NT2/D1 (cell line): ENCODE data around the gene ULK4.
"Not testable (repeated sequence)": the region's sequence is repeated elsewhere in the genome, so short reads cannot be mapped to it uniquely, and the experiment has no call there.

Experiments used
- DNase-seq: peaks from one replicate; pipeline ENCODE4 v3.0.0-alpha.2; 2011; ENCODE audit warnings: low read depth, low spot score
- H3K27me3 ChIP-seq: 2 replicates; pipeline ENCODE4 v1.6.0; 2011; ENCODE audit warnings: mild to moderate bottlenecking; ENCODE audit not compliant: insufficient read length, insufficient read depth
- H3K36me3 ChIP-seq: 2 replicates; pipeline ENCODE4 v1.6.1; 2011; ENCODE audit warnings: mild to moderate bottlenecking, low read length, mixed read lengths; ENCODE audit not compliant: insufficient read depth, insufficient read length
- H3K4me1 ChIP-seq: 2 replicates; pipeline ENCODE4 v1.5.1; 2011; ENCODE audit not compliant: insufficient read depth, insufficient read length
- H3K4me3 ChIP-seq: 2 replicates; pipeline ENCODE4 v1.5.1; 2011; ENCODE audit warnings: low read depth; ENCODE audit not compliant: insufficient read length
- H3K9ac ChIP-seq: 2 replicates; pipeline ENCODE4 v1.6.0; 2011; ENCODE audit warnings: low read depth; ENCODE audit not compliant: insufficient read length
- H3K9me3 ChIP-seq: 2 replicates; pipeline ENCODE4 v1.5.1; 2011; ENCODE audit warnings: mild to moderate bottlenecking, low read length; ENCODE audit not compliant: insufficient read depth
- SUZ12 ChIP-seq: IDR thresholded peaks from 2 replicates; pipeline ENCODE4 v1.6.1; 2011; ENCODE audit not compliant: insufficient read length, insufficient read depth; ENCODE audit errors: extremely low read depth
- YY1 ChIP-seq: IDR thresholded peaks from 2 replicates; pipeline ENCODE4 v1.6.1; 2011; ENCODE audit not compliant: insufficient read length, insufficient read depth
- ZNF274 ChIP-seq: IDR thresholded peaks from 2 replicates; pipeline ENCODE4 v1.6.1; 2011; ENCODE audit warnings: mild to moderate bottlenecking, low read depth, low read length

Gene ULK4

DNA sequence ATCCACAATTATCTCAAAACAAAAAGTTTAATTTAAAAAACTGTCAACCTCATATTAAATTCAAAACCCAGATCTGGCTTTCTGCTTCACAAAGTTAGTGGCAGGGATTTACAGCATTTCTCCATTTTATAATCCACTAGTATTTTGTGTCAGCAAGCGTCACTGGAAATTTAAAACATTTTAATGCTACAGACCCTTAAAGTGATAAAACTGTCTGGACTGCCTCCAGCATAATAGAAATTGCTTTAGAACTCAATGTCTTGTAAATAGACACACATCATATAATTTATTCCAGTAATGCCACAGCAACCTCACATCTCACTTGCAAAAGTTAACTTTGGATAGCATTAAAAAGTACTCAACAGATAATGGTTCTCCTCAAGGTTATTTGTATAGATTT, 116.1 kb downstream of the ULK4 start:
- Histone ChIP-seq H3K36me3 (no peaks in the 10 kb centered on the region), H3K9ac (no peak overlapping the region), H3K4me3 (no peak overlapping the region), H3K27me3 (no peaks in the 10 kb centered on the region), H3K9me3 (peaks cover 16% of the 10 kb centered on the region; the same call in 1 of the 2 replicates), H3K4me1 (no peaks in the 10 kb centered on the region)
- TF ChIP-seq SUZ12 (no peak), ZNF274 (no peak), YY1 (no peak)
- DNase-seq = no peak

DNA sequence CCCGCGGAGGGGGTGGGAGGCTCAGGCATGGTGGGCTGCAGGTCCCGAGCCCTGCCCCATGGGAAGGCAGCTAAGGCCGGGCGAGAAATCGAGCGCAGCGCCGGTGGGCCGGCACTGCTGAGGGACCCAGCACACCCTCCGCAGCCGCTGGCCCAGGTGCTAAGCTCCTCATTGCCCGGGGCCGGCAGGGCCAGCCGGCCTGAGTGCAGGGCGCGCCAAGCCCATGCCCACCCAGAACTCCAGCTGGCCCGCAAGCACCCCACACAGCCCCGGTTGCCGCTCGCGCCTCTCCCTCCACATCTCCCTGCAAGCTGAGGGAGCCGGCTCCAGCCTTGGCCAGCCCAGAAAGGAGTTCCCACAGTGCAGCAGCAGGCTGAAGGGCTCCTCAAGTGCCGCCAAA, 117.6 kb downstream of the ULK4 start:
- H3K27me3 ChIP-seq, H3K4me1 ChIP-seq, H3K4me3 ChIP-seq, H3K36me3 ChIP-seq, H3K9ac ChIP-seq, DNase-seq: not testable (repeated sequence)
- peaks cover 29% of the 10 kb centered on the region; the same call in 1 of the 2 replicates for H3K9me3 ChIP-seq

DNA sequence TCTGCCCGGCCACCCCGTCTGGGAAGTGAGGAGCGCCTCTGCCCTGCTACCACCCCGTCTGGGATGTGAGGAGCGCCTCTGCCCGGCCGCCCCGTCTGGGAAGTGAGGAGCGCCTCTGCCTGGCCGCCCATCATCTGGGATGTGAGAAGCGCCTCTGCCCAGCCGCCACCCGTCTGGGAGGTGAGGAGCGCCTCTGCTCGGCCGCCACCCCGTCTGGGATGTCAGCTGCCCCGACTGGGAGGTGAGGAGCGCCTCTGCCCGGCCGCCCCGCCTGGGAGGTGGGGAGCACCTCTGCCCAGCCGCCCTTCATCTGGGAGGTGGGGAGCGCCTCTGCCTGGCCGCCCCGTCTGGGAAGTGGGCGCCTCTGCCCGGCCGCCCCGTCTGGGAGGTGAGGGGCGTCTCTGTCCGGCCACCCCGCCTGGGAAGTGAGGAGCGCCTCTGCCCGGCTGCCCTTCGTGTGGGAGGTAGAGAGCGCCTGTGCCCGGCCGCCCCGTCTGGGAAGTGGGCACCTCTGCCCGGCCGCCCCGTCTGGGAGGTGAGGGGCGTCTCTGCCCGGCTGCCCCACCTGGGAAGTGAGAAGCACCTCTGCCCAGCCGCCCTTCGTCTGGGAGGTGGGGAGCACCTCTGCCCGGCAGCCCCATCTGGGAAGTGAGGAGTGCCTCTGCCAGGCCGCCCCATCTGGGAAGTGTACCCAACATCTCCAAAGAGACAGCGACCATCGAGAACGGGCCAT, 120.8 kb downstream of the ULK4 start:
- not testable (repeated sequence) for H3K36me3 ChIP-seq, H3K4me3 ChIP-seq, DNase-seq, H3K9ac ChIP-seq, H3K27me3 ChIP-seq, H3K4me1 ChIP-seq
- H3K9me3 ChIP-seq = peaks cover 29% of the 10 kb centered on the region; the same call in 1 of the 2 replicates

DNA sequence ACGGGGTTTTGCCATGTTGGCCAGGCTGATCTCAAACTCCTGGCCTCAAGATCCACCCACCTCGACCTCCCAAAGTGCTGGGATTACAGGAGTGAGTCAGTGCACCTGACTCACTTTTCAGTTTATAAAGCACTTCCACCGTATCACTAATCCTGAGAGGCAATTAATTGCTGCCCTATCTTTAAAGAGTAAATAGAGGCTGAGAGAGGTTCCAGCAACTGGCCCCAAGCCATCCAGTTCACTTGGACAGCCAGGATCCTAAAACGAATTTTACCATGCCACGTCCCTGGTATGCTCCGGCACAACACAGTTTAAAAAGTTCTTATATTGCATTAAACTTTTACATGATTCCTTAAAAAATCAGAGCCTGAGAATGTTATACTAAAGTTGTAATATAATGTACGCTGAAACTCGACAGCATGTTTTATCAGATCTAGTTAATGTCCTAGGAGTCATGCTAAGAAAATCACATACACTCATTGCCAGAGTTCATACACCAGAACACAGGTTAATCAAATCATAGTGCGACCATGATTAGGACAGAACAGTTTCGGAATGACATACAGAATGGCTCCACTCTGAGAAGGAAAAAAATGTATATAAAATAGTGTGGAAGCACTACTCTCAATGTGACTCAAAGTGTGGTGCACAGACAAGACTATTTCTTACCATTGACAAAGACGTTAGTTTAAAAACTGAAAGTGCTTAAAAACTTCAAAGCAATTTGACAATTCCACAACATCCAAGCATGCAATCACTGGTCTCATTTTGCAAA, 125.4 kb downstream of the ULK4 start:
- Histone ChIP-seq H3K36me3 (no peaks in the 10 kb centered on the region), H3K27me3 (no peaks in the 10 kb centered on the region), H3K9me3 (peaks cover 20% of the 10 kb centered on the region; the same call in 1 of the 2 replicates), H3K4me1 (no peaks in the 10 kb centered on the region), H3K4me3 (no peak overlapping the region), H3K9ac (no peak overlapping the region)
- no peak for DNase-seq
- TF ChIP-seq SUZ12 (no peak), ZNF274 (no peak)

DNA sequence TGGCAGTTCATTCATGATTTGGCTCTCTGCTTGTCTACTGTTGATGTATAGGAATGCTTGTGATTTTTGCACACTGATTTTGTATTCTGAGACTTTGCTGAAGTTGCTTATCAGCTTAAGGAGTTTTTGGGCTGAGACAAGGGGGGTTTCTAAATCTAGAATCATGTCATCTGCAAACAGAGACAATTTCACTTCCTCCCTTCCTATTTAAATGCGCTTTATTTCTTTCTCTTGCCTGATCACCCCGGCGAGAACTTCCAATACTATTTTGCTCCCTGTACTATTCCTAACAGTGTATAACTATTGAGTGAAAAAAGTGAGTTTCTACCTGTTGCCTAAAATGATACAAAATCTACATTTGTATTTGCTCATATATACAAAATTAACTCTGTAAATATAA, 128.3 kb downstream of the ULK4 start:
- no peak for TF ChIP-seq SUZ12
- TF ChIP-seq YY1 = no peak
- no peak for TF ChIP-seq ZNF274
- no peak for DNase-seq
- no peaks in the 10 kb centered on the region for H3K27me3 ChIP-seq
- no peak overlapping the region for H3K9ac ChIP-seq
- H3K4me3 ChIP-seq = no peak overlapping the region
- no peaks in the 10 kb centered on the region for H3K4me1 ChIP-seq
- H3K36me3 ChIP-seq = no peaks in the 10 kb centered on the region
- H3K9me3 ChIP-seq = no peaks in the 10 kb centered on the region

DNA sequence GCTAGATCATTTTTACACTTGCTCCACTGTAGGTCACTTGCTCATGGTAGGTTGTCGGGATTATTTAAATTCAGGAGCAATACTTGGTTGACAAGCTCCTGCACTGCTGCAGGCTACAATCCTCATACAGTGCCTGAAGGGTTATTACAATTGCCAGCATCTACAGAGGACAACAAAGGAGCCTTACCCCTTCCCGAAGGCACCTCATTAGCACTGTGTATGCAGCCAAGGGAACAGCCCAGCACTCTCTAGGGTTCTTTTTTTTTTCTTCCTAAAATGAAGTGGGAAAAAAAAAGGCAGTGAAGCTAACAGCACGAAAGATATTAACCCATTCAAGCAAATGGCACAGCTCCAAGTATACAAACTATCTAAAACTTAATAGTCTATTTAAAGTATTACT, 142.7 kb downstream of the ULK4 start:
- H3K36me3 ChIP-seq = no peaks in the 10 kb centered on the region
- peaks cover 14% of the 10 kb centered on the region; the same call in 1 of the 2 replicates for H3K9me3 ChIP-seq
- H3K9ac ChIP-seq = no peak overlapping the region
- no peak overlapping the region for H3K4me3 ChIP-seq
- TF ChIP-seq ZNF274 (no peak), SUZ12 (no peak), YY1 (no peak)
- no peaks in the 10 kb centered on the region for H3K27me3 ChIP-seq
- DNase-seq = no peak
- H3K4me1 ChIP-seq = no peaks in the 10 kb centered on the region

DNA sequence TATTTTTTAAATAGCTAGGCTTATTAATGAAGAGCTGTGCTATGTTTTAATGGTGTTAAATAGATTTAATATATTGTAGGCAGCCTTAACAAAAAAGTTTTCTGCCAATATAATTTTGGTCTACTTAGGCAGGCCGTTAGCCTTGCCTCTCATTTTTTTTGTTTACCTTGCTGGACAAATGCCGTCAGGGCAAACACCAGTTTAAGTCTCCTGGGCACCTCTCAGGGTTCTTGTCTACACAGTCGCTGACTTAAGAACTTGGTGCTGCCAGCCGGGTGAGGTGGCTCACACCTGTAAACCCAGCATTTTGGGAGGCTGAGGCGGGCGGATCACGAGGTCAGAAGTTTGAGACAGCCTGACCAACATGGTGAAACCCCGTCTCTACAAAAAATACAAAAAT, 153.3 kb downstream of the ULK4 start:
- Histone ChIP-seq H3K9me3 (no peaks in the 10 kb centered on the region; the same call in 1 of the 2 replicates), H3K27me3 (no peaks in the 10 kb centered on the region), H3K36me3 (no peaks in the 10 kb centered on the region), H3K4me1 (no peaks in the 10 kb centered on the region), H3K9ac (no peak overlapping the region), H3K4me3 (no peak overlapping the region)
- TF ChIP-seq SUZ12 (no peak), YY1 (no peak), ZNF274 (no peak)
- no peak for DNase-seq
